ENCODE measurements around the gene NPIPB2.

DNA sequence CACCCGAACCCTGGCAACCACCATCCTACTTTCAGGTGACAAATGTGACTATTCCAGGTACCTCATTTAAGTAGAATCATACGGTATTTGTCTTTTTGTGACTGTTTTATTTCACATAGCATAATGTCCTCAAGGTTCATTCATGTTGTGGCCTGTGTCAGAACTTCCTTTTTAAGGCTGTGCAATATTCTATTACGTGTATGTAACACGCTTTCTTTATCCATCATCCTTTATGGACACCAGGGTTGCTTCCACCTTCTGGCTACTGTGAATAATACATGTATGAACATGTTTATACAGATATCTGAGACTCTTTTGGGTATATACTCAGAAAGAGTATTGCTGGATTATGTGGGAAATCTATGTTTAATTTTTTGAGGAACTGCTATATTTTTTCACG is 61.8 kb downstream of the NPIPB2 start:
- TF ChIP-seq RAD21 (IDR thresholded peaks at IDR 0.05; ENCODE audit: low read depth), result no peak
- TF ChIP-seq TAF1 (IDR thresholded peaks at IDR 0.05; ENCODE audit: low read depth), result no peak
- no peak for TF ChIP-seq CEBPB (IDR thresholded peaks at IDR 0.05)
- no peak for TF ChIP-seq FOXM1 (IDR thresholded peaks at IDR 0.05; ENCODE audit: borderline replicate concordance, low read depth)
